B cell (primary cell): ENCODE data around the gene UTP3.
A peak's percentile ranks its signal among the peaks of the same experiment; 100 is the strongest.
"Not testable (repeated sequence)": the region's sequence is repeated elsewhere in the genome, so short reads cannot be mapped to it uniquely, and the experiment has no call there.

Experiments
- EZH2 ChIP-seq: IDR thresholded peaks from 2 replicates; pipeline ENCODE4 v1.6.1; 2012; ENCODE audit warnings: borderline replicate concordance, low read depth, mild to moderate bottlenecking, moderate library complexity, low read length; ENCODE audit not compliant: insufficient read depth, poor library complexity, severe bottlenecking
- TF ChIP-seq, protein P1 (sequence below): fragments of 200-600 bp; IDR thresholded peaks from one replicate; pipeline ENCODE4 v1.8.0; 2022; ENCODE audit warnings: antibody characterized with exemption, mild to moderate bottlenecking

DNA sequence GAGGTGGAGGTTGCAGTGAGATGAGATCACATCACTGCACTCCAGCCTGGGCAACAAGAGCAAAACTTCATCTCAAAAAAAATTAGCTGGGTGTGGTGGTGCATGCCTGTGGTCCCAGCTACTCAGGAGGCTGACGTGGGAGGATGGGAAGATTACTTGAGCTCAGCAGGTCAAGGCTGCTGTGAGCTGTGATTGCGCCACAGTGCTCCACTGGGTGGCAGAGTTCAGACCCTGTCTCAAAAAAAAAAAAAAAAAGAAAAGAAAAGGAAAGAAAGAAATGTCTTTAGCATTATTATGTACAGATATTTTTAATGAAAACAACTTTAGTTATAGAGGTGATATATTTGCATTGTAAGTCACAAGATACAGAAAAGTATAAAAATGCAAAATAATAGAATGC, 47.6 kb downstream of the UTP3 start:
- TF ChIP-seq, protein P1, sequence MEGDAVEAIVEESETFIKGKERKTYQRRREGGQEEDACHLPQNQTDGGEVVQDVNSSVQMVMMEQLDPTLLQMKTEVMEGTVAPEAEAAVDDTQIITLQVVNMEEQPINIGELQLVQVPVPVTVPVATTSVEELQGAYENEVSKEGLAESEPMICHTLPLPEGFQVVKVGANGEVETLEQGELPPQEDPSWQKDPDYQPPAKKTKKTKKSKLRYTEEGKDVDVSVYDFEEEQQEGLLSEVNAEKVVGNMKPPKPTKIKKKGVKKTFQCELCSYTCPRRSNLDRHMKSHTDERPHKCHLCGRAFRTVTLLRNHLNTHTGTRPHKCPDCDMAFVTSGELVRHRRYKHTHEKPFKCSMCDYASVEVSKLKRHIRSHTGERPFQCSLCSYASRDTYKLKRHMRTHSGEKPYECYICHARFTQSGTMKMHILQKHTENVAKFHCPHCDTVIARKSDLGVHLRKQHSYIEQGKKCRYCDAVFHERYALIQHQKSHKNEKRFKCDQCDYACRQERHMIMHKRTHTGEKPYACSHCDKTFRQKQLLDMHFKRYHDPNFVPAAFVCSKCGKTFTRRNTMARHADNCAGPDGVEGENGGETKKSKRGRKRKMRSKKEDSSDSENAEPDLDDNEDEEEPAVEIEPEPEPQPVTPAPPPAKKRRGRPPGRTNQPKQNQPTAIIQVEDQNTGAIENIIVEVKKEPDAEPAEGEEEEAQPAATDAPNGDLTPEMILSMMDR = peak; percentile 58
- not testable (repeated sequence) for TF ChIP-seq EZH2
